HepG2 (cell line): ENCODE data around the gene PTPN22. TPM values are rescaled to one million over a fixed set of nuclear protein-coding genes. Genes with fewer than 3 reads are reported as not detected.

ENCODE experiments used
- ATAC-seq: fragments of 200-7000 bp; cut with Tn5 transposase; 3 replicates; pipeline ENCODE4 v1.9.1; 2020; ENCODE audit warnings: mild to moderate bottlenecking, moderate library complexity
- BruUV-seq: library from RNA; stranded (reverse); fragments of 400-500 nt; replicated peaks from 2 replicates; lab custom pipeline; 2021; lab: Mats Ljungman, UMichigan
- CTCF ChIA-PET: fragments of 300-600 bp; formaldehyde crosslinking; extraction: SDS; loops from one replicate; lab custom pipeline; 2021; ENCODE audit warnings: low total read pairs, inconsistent platforms, low intra/inter-chr PET ratio; lab: Yijun Ruan, JAX
- POLR2A ChIA-PET: fragments of 350-600 bp; sonication (Branson Sonifier 250); formaldehyde crosslinking; loops from one replicate; lab custom pipeline; 2020; ENCODE audit warnings: antibody characterized with exemption, inconsistent platforms; lab: Yijun Ruan, JAX
- DNase-seq: peaks from one replicate; pipeline ENCODE4 v3.0.0-alpha.2; 2015; ENCODE audit warnings: low spot score
- FAIRE-seq: peaks from 3 replicates; lab custom pipeline; 2011; peaks lifted over from hg19 to GRCh38; lab: Jason Lieb, UNC
- H2AFZ ChIP-seq: one replicate; pipeline ENCODE4 v1.6.1; 2011; ENCODE audit warnings: low read length, inconsistent platforms
- H3K27ac ChIP-seq: fragments of 300-600 bp; 3 replicates; pipeline ENCODE4 v1.8.0; 2011; ENCODE audit warnings: mixed run types, mild to moderate bottlenecking, mixed read lengths, low read length, inconsistent platforms; ENCODE audit not compliant: insufficient read depth; ENCODE audit errors: extremely low read length
- H3K27me3 ChIP-seq, 2 experiments: fragments of 200-600 bp in 1 of 2; 2 replicates in 1 of 2; 3 replicates in 1 of 2; pipeline versions ENCODE4 v1.6.0 to v1.8.0; 2011; ENCODE audit warnings: low read length in 2 of 2, mild to moderate bottlenecking in 2 of 2, moderate library complexity in 2 of 2, inconsistent platforms in 1 of 2; ENCODE audit not compliant: insufficient read depth in 2 of 2, control insufficient read depth in 1 of 2
- H3K36me3 ChIP-seq, 2 experiments: fragments of 200-600 bp in 1 of 2; replicated peaks in 1 of 2; 2 replicates in 1 of 2; 3 replicates in 1 of 2; pipeline versions ENCODE4 v1.5.1 to v1.8.0; 2011; ENCODE audit warnings: low read length in 2 of 2, inconsistent platforms in 1 of 2; ENCODE audit not compliant: insufficient read depth in 2 of 2, control insufficient read depth in 1 of 2
- H3K4me1 ChIP-seq: 2 replicates; pipeline ENCODE4 v1.5.1; 2012; ENCODE audit warnings: low read length, inconsistent platforms; ENCODE audit not compliant: insufficient read depth
- H3K4me2 ChIP-seq: 2 replicates; pipeline ENCODE4 v1.6.0; 2011; ENCODE audit warnings: low read depth, low read length, inconsistent platforms
- H3K4me3 ChIP-seq, 3 experiments: fragments of 200-600 bp in 1 of 3; sonication (generic), shearing (Covaris generic) in 1 of 3; replicated peaks in 1 of 3; 2 replicates each; pipeline ENCODE4 v1.5.1; 2011 to 2016; ENCODE audit warnings: low read length in 3 of 3, inconsistent platforms in 2 of 3, low read depth in 2 of 3, mild to moderate bottlenecking in 2 of 3, control low read depth in 1 of 3, mixed read lengths in 1 of 3; ENCODE audit not compliant: insufficient read depth in 1 of 3
- H3K79me2 ChIP-seq: one replicate; pipeline ENCODE4 v1.6.1; 2011; ENCODE audit warnings: low read length, inconsistent platforms; ENCODE audit not compliant: insufficient read depth
- H3K9ac ChIP-seq: 2 replicates; pipeline ENCODE4 v1.6.0; 2011; ENCODE audit warnings: mild to moderate bottlenecking, low read depth, low read length, inconsistent platforms; ENCODE audit not compliant: insufficient read depth
- H3K9me3 ChIP-seq: 2 replicates; pipeline ENCODE4 v1.5.1; 2012; ENCODE audit warnings: mild to moderate bottlenecking, low read length
- H4K20me1 ChIP-seq: 2 replicates; pipeline ENCODE4 v1.6.0; 2011; ENCODE audit warnings: inconsistent platforms, mild to moderate bottlenecking, low read length, moderate library complexity; ENCODE audit not compliant: insufficient read depth
- ARHGAP35 ChIP-seq: sonication (generic); formaldehyde crosslinking; IDR thresholded peaks from 2 replicates; pipeline ENCODE4 v1.9.0; 2022; ENCODE audit warnings: mild to moderate bottlenecking, inconsistent platforms, moderate library complexity, missing genetic modification reagents, borderline replicate concordance
- BCL6 ChIP-seq: IDR thresholded peaks from 2 replicates; pipeline ENCODE4 v1.6.1; 2016; ENCODE audit warnings: missing genetic modification reagents, missing compliant biosample characterization
- KDM5A ChIP-seq: fragments of 200-600 bp; sonication (generic); IDR thresholded peaks from 2 replicates; pipeline ENCODE4 v1.7.0; 2018; ENCODE audit warnings: antibody characterized with exemption, mild to moderate bottlenecking, low read length, borderline replicate concordance
- MAZ ChIP-seq, 2 experiments: sonication (generic) in 1 of 2; formaldehyde crosslinking in 1 of 2; IDR thresholded peaks; 2 replicates each; pipeline versions ENCODE4 v1.5.0 to v1.6.1; 2012 to 2020; ENCODE audit warnings: low read depth in 2 of 2, mild to moderate bottlenecking in 2 of 2, borderline replicate concordance in 1 of 2, improper control_type of control experiment in 1 of 2, low read length in 1 of 2, missing genetic modification reagents in 1 of 2, moderate library complexity in 1 of 2
- NR1H2 ChIP-seq: sonication (generic); formaldehyde crosslinking; IDR thresholded peaks from 2 replicates; pipeline ENCODE4 v1.8.1; 2022; ENCODE audit warnings: low read depth, missing genetic modification reagents, borderline replicate concordance
- RFXANK ChIP-seq: IDR thresholded peaks from 2 replicates; pipeline ENCODE4 v1.6.1; 2016
- TCF12 ChIP-seq, 2 experiments: fragments of 450-650 bp in 1 of 2; sonication (generic) in 1 of 2; formaldehyde crosslinking in 1 of 2; IDR thresholded peaks; 2 replicates each; pipeline versions ENCODE4 v1.6.1 to v1.8.0; 2017 to 2022; ENCODE audit warnings: antibody characterized with exemption in 1 of 2, mild to moderate bottlenecking in 1 of 2, missing genetic modification reagents in 1 of 2, moderate library complexity in 1 of 2
- WGBS: methylation state at CpG from one replicate; pipeline ENCODE4 v1.1.6; 2017; ENCODE audit warnings: low lambda C conversion rate; 5-methylcytosine and 5-hydroxymethylcytosine counted together
- in situ Hi-C: cut with HindIII; loops from 2 replicates; pipeline ENCODE4 v1.10.0; 2017; ENCODE audit warnings: low pct_unique_long_range_greater_than_20kb; ENCODE audit not compliant: extremely low pct_ligation_motif_present
- intact Hi-C: fragments of 100-400 bp; cut with micrococcal nuclease; formaldehyde crosslinking; loops from one replicate; pipeline ENCODE4 v1.10.0; 2022; ENCODE audit not compliant: unreplicated experiment
- polyA plus RNA-seq, 8 experiments: library from polyadenylated mRNA; depleted of rRNA in 3 of 8; stranded (reverse) in 7 of 8; unstranded in 1 of 8; fragments of >200 nt; fragmentation: Illumina TruSeq in 4 of 8; extraction: Trizol in 4 of 8; gene quantifications; 2 replicates each; pipeline versions ENCODE4 v1.2.1 to v1.2.3, GENCODE V29; 2011 to 2016; ENCODE audit warnings: low read depth in 4 of 8, missing spikeins in 1 of 8, mixed read lengths in 1 of 8; ENCODE audit not compliant: insufficient read depth in 1 of 8
- total RNA-seq, 5 experiments: library from RNA; depleted of rRNA; stranded (reverse); fragments of >200 nt; fragmentation: Illumina TruSeq; extraction: Trizol; gene quantifications; 2 replicates each; pipeline ENCODE4 v1.2.3, GENCODE V29; 2016; ENCODE audit warnings: low read depth in 1 of 5
- TF ChIP-seq, protein P1 (sequence below): fragments of 450-650 bp; IDR thresholded peaks from 2 replicates; pipeline ENCODE4 v1.6.1; 2017
- TF ChIP-seq, protein P2 (sequence below): sonication (generic); formaldehyde crosslinking; IDR thresholded peaks from 2 replicates; pipeline ENCODE4 v1.4.0; 2020; ENCODE audit warnings: missing genetic modification reagents, mild to moderate bottlenecking, borderline replicate concordance
- TF ChIP-seq, protein P3 (sequence below): sonication (generic); formaldehyde crosslinking; IDR thresholded peaks from 2 replicates; pipeline ENCODE4 v1.8.0; 2022; ENCODE audit warnings: missing genetic modification reagents, mild to moderate bottlenecking, borderline replicate concordance

PTPN22 gene
- total and polyA plus RNA-seq, 2 of the 13 experiments (the other 11 are each of a cell fraction or from before 2014, with no cell fraction given), result not detected

DNA sequence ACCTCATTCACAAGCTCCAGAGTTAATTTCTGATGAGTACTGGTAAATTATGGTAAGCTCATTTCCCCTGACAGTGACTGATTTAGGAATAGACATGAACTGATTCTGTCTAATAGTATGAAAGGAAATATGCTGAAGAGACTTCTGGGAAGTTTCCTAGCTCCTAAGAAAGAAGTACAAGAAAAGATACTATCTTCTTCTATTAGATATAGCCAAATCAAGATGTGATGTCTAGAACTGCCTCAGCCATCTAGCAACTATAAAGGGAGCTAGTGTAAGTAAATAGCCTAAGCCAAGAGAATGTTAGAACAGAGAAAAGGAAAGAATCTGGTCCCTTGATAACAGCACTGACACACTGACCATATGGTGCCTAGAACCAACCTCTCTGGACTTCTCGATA lies 101.5 kb downstream of the PTPN22 start:
- no peak overlapping the region for H3K4me3 ChIP-seq
- no peaks in the 10 kb centered on the region for H3K27me3 ChIP-seq
- no peaks in the 10 kb centered on the region; the same call in 1 of the 2 replicates for H4K20me1 ChIP-seq
- in situ Hi-C loops (no loop called here), intact Hi-C loops (no loop called here)
- no peaks in the 10 kb centered on the region for H3K9me3 ChIP-seq
- no TSS peak for BruUV-seq
- H2AFZ ChIP-seq, result no peak overlapping the region
- 100% methylated on average over 1 of the region's 1 CpG for WGBS
- no peak overlapping the region for H3K9ac ChIP-seq
- DNase-seq, result no peak
- no peak overlapping the region for H3K27ac ChIP-seq
- peaks cover 2% of the 10 kb centered on the region for H3K79me2 ChIP-seq
- no peak overlapping the region for H3K4me2 ChIP-seq
- POLR2A ChIA-PET, result interaction anchor here (0.6 kb wide), 1 partner anchor 8 kb away, joined by 3 read pairs; no protein-coding TSS in a partner anchor
- no peak for TF ChIP-seq BCL6
- TF ChIP-seq RFXANK (CRISPR knock-in tag), result no peak
- TF ChIP-seq, protein P1, sequence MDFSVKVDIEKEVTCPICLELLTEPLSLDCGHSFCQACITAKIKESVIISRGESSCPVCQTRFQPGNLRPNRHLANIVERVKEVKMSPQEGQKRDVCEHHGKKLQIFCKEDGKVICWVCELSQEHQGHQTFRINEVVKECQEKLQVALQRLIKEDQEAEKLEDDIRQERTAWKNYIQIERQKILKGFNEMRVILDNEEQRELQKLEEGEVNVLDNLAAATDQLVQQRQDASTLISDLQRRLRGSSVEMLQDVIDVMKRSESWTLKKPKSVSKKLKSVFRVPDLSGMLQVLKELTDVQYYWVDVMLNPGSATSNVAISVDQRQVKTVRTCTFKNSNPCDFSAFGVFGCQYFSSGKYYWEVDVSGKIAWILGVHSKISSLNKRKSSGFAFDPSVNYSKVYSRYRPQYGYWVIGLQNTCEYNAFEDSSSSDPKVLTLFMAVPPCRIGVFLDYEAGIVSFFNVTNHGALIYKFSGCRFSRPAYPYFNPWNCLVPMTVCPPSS, result no peak
- no peak for TF ChIP-seq NR1H2 (CRISPR knock-in tag)
- no peak for TF ChIP-seq TCF12 (IDR thresholded peaks at IDR 0.05)
- TF ChIP-seq TCF12 (CRISPR knock-in tag; IDR thresholded peaks at IDR 0.05), result no peak
- no peak for TF ChIP-seq MAZ (IDR thresholded peaks at IDR 0.05; ENCODE audit: borderline replicate concordance, low read depth, low read length)
- TF ChIP-seq MAZ (CRISPR knock-in tag; IDR thresholded peaks at IDR 0.05; ENCODE audit: low read depth), result no peak
- TF ChIP-seq ARHGAP35 (CRISPR knock-in tag), result no peak
- TF ChIP-seq, protein P2, sequence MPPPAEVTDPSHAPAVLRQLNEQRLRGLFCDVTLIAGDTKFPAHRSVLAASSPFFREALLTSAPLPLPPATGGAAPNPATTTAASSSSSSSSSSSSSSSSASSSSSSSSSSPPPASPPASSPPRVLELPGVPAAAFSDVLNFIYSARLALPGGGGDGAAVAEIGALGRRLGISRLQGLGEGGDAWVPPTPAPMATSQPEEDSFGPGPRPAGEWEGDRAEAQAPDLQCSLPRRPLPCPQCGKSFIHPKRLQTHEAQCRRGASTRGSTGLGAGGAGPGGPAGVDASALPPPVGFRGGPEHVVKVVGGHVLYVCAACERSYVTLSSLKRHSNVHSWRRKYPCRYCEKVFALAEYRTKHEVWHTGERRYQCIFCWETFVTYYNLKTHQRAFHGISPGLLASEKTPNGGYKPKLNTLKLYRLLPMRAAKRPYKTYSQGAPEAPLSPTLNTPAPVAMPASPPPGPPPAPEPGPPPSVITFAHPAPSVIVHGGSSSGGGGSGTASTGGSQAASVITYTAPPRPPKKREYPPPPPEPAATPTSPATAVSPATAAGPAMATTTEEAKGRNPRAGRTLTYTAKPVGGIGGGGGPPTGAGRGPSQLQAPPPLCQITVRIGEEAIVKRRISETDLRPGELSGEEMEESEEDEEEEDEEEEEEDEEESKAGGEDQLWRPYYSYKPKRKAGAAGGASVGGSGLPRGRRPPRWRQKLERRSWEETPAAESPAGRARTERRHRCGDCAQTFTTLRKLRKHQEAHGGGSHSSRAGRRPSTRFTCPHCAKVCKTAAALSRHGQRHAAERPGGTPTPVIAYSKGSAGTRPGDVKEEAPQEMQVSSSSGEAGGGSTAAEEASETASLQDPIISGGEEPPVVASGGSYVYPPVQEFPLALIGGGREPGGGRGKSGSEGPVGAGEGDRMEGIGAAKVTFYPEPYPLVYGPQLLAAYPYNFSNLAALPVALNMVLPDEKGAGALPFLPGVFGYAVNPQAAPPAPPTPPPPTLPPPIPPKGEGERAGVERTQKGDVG (CRISPR knock-in tag), result no peak
- TF ChIP-seq, protein P3, sequence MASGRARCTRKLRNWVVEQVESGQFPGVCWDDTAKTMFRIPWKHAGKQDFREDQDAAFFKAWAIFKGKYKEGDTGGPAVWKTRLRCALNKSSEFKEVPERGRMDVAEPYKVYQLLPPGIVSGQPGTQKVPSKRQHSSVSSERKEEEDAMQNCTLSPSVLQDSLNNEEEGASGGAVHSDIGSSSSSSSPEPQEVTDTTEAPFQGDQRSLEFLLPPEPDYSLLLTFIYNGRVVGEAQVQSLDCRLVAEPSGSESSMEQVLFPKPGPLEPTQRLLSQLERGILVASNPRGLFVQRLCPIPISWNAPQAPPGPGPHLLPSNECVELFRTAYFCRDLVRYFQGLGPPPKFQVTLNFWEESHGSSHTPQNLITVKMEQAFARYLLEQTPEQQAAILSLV (CRISPR knock-in tag), result no peak
- no peak for TF ChIP-seq KDM5A
- TF ChIP-seq, all 625 proteins: peak for 0
- Histone ChIP-seq H3K4me1 (no peaks in the 10 kb centered on the region), H3K36me3 (peaks cover 11 to 59% of the 10 kb centered on the region in 2 experiments)
- CTCF ChIA-PET, result no interaction called here
- FAIRE-seq, result no peak
- no peak for ATAC-seq
